ENCODE measurements around the gene IP6K3. TPM values are rescaled to one million over a fixed set of nuclear protein-coding genes. Genes with fewer than 3 reads are reported as not detected.

The IP6K3 gene
- total and polyA plus RNA-seq, 2 donors (not counting 1 experiment from before 2014, with no cell fraction given), result not detected

DNA sequence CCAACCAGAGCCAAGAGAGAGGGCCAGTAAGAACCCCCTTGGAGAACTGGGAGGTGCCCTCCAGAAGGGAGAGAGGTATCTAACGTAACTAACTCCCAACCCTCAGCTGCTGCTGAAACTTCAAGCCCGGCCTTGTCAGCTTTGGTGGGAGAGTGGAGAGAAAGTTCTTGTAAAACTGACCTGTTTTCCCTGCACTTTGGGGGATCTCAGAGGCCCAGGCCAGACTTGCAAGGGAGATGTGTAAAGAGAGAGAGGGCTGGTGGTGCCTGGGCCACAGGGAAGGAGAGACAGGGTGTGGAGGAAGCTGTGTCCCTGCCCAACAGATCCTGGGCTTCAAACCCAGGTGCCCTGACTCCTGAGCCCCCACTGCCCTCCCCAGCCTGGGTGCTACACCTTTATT, 17.3 kb upstream of the IP6K3 start:
- Histone ChIP-seq H3K27ac (ENCODE audit: low read length in 2 of 2) (no peak overlapping the region), H3K36me3 (replicated peaks in 1 of 2; ENCODE audit: control extremely low read depth in 1 of 2, control insufficient read depth in 1 of 2, extremely low read depth in 1 of 2, insufficient read depth in 2 of 2, low read length in 1 of 2) (no peaks in the 10 kb centered on the region), H2AFZ (ENCODE audit: insufficient read depth, low read depth, low read length, poor library complexity, severe bottlenecking) (no peak overlapping the region), H3K4me3 (ENCODE audit: control extremely low read depth in 1 of 5, extremely low read depth in 1 of 5, insufficient read depth in 1 of 5, low read depth in 2 of 5, low read length in 4 of 5) (no peak overlapping the region), H3K4me1 (ENCODE audit: control insufficient read depth in 2 of 2, insufficient read depth in 2 of 2, low read length in 2 of 2) (no peaks in the 10 kb centered on the region), H4K20me1 (ENCODE audit: control insufficient read depth, insufficient read depth, low read length, poor library complexity, severe bottlenecking) (no peaks in the 10 kb centered on the region), H3K27me3 (replicated peaks in 1 of 4; ENCODE audit: control extremely low read depth in 1 of 4, control insufficient read depth in 3 of 4, insufficient read depth in 4 of 4, low read length in 3 of 4) (peaks cover 0 to 8% (median 0%) of the 10 kb centered on the region in 4 experiments), H3K79me2 (ENCODE audit: control insufficient read depth, insufficient read depth, low read length) (no peaks in the 10 kb centered on the region), H3K4me2 (replicated peaks; ENCODE audit: low read depth, low read length, poor library complexity, severe bottlenecking) (no peak overlapping the region), H3K9me3 (ENCODE audit: control extremely low read depth in 1 of 3, control insufficient read depth in 2 of 3, insufficient read depth in 1 of 3, low read length in 2 of 3) (peaks cover 0 to 3% (median 0%) of the 10 kb centered on the region in 3 donors), H3K9ac (ENCODE audit: low read length) (no peak overlapping the region)
- no peak overlapping the region for H3K4me3 Mint-ChIP-seq
- H3K9me3 Mint-ChIP-seq (ENCODE audit: insufficient read depth), result no peaks in the 10 kb centered on the region
- no peak overlapping the region for H3K27ac Mint-ChIP-seq
- no peak for ATAC-seq (ENCODE audit: low read depth)
- no peak for DNase-seq
- CTCF ChIA-PET, result interaction anchor here (1.5 kb wide), 1 partner anchor 21 kb away, joined by 4 read pairs; no protein-coding TSS in a partner anchor
- POLR2A ChIA-PET, result no interaction called here
- H3K4me1 Mint-ChIP-seq, result peaks cover 4% of the 10 kb centered on the region
- H3K27me3 Mint-ChIP-seq, result peaks cover 37% of the 10 kb centered on the region
- 100% methylated on average over 1 of the region's 2 CpGs for WGBS (ENCODE audit: insufficient coverage)
- TF ChIP-seq EZH2 (IDR thresholded peaks at IDR 0.05; ENCODE audit: borderline replicate concordance, insufficient read depth, low read depth, low read length, poor library complexity, severe bottlenecking), result no peak
- TF ChIP-seq, protein P1, sequence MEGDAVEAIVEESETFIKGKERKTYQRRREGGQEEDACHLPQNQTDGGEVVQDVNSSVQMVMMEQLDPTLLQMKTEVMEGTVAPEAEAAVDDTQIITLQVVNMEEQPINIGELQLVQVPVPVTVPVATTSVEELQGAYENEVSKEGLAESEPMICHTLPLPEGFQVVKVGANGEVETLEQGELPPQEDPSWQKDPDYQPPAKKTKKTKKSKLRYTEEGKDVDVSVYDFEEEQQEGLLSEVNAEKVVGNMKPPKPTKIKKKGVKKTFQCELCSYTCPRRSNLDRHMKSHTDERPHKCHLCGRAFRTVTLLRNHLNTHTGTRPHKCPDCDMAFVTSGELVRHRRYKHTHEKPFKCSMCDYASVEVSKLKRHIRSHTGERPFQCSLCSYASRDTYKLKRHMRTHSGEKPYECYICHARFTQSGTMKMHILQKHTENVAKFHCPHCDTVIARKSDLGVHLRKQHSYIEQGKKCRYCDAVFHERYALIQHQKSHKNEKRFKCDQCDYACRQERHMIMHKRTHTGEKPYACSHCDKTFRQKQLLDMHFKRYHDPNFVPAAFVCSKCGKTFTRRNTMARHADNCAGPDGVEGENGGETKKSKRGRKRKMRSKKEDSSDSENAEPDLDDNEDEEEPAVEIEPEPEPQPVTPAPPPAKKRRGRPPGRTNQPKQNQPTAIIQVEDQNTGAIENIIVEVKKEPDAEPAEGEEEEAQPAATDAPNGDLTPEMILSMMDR (IDR thresholded peaks at IDR 0.05), result no peak
- intact Hi-C loops (cut with micrococcal nuclease), result no loop called here

DNA sequence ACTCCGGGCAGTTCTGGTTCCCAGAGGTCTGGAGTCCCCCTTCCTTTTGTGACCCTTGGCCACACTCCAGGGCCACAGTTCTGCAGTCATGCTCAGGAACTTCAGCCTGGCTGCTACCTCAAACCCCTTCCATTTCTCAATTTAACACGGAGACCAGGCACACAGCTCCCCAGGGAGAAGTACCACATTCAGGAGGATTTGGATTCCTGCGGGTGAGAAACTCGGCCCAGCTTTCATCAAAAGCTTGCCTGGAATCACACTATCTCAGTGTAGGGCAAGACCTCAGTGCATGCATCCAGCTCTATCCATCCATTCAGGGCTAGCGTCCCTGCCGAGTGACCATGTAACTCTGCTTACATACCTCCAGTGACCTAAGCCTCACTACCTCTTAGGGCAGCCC, 16.8 kb upstream of the IP6K3 start:
- Histone ChIP-seq H3K4me1 (ENCODE audit: control insufficient read depth in 2 of 2, insufficient read depth in 2 of 2, low read length in 2 of 2) (no peaks in the 10 kb centered on the region), H4K20me1 (ENCODE audit: control insufficient read depth, insufficient read depth, low read length, poor library complexity, severe bottlenecking) (no peaks in the 10 kb centered on the region), H3K27ac (ENCODE audit: low read length in 2 of 2) (no peak overlapping the region), H3K36me3 (replicated peaks in 1 of 2; ENCODE audit: control extremely low read depth in 1 of 2, control insufficient read depth in 1 of 2, extremely low read depth in 1 of 2, insufficient read depth in 2 of 2, low read length in 1 of 2) (no peaks in the 10 kb centered on the region), H3K4me3 (ENCODE audit: control extremely low read depth in 1 of 5, extremely low read depth in 1 of 5, insufficient read depth in 1 of 5, low read depth in 2 of 5, low read length in 4 of 5) (no peak overlapping the region), H3K27me3 (replicated peaks in 1 of 4; ENCODE audit: control extremely low read depth in 1 of 4, control insufficient read depth in 3 of 4, insufficient read depth in 4 of 4, low read length in 3 of 4) (peaks cover 0 to 8% (median 0%) of the 10 kb centered on the region in 4 experiments), H2AFZ (ENCODE audit: insufficient read depth, low read depth, low read length, poor library complexity, severe bottlenecking) (no peak overlapping the region), H3K79me2 (ENCODE audit: control insufficient read depth, insufficient read depth, low read length) (no peaks in the 10 kb centered on the region), H3K4me2 (replicated peaks; ENCODE audit: low read depth, low read length, poor library complexity, severe bottlenecking) (no peak overlapping the region), H3K9me3 (ENCODE audit: control extremely low read depth in 1 of 3, control insufficient read depth in 2 of 3, insufficient read depth in 1 of 3, low read length in 2 of 3) (peaks cover 0 to 3% (median 0%) of the 10 kb centered on the region in 3 donors), H3K9ac (ENCODE audit: low read length) (no peak overlapping the region)
- H3K4me1 Mint-ChIP-seq, result peaks cover 3% of the 10 kb centered on the region
- DNase-seq, result no peak
- no peak for ATAC-seq (ENCODE audit: low read depth)
- ChIA-PET CTCF (interaction anchor here (1.5 kb wide), 1 partner anchor 20 kb away, joined by 4 read pairs; no protein-coding TSS in a partner anchor), POLR2A (no interaction called here)
- intact Hi-C loops (cut with micrococcal nuclease), result no loop called here
- TF ChIP-seq EZH2 (IDR thresholded peaks at IDR 0.05; ENCODE audit: borderline replicate concordance, insufficient read depth, low read depth, low read length, poor library complexity, severe bottlenecking), result no peak
- TF ChIP-seq, protein P1 (IDR thresholded peaks at IDR 0.05), result no peak
- no peak overlapping the region for H3K27ac Mint-ChIP-seq
- no peak overlapping the region for H3K4me3 Mint-ChIP-seq
- H3K9me3 Mint-ChIP-seq (ENCODE audit: insufficient read depth), result no peaks in the 10 kb centered on the region
- WGBS (ENCODE audit: insufficient coverage), result 91% methylated on average over 5 of the region's 6 CpGs
- peaks cover 36% of the 10 kb centered on the region for H3K27me3 Mint-ChIP-seq
